A375 (cell line): ENCODE results near the gene ARHGAP30. TPM values are rescaled to one million over a fixed set of nuclear protein-coding genes. Genes with fewer than 3 reads are reported as not detected.

ENCODE experiments used
- small RNA-seq: library from RNA; depleted of rRNA; stranded (forward); fragments of <200 nt; gene quantifications from one replicate; pipeline ENCODE3, GENCODE V24; 2014
- total RNA-seq: library from RNA; depleted of rRNA; stranded (reverse); fragments of >200 nt; shearing (Covaris generic); gene quantifications from 2 replicates; pipeline ENCODE4 v1.2.3, GENCODE V29; 2014; rRNA removed

ARHGAP30 gene, protein sequence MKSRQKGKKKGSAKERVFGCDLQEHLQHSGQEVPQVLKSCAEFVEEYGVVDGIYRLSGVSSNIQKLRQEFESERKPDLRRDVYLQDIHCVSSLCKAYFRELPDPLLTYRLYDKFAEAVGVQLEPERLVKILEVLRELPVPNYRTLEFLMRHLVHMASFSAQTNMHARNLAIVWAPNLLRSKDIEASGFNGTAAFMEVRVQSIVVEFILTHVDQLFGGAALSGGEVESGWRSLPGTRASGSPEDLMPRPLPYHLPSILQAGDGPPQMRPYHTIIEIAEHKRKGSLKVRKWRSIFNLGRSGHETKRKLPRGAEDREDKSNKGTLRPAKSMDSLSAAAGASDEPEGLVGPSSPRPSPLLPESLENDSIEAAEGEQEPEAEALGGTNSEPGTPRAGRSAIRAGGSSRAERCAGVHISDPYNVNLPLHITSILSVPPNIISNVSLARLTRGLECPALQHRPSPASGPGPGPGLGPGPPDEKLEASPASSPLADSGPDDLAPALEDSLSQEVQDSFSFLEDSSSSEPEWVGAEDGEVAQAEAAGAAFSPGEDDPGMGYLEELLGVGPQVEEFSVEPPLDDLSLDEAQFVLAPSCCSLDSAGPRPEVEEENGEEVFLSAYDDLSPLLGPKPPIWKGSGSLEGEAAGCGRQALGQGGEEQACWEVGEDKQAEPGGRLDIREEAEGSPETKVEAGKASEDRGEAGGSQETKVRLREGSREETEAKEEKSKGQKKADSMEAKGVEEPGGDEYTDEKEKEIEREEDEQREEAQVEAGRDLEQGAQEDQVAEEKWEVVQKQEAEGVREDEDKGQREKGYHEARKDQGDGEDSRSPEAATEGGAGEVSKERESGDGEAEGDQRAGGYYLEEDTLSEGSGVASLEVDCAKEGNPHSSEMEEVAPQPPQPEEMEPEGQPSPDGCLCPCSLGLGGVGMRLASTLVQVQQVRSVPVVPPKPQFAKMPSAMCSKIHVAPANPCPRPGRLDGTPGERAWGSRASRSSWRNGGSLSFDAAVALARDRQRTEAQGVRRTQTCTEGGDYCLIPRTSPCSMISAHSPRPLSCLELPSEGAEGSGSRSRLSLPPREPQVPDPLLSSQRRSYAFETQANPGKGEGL
- total RNA-seq = 1.1 and 2.7 TPM in 2 replicates

GRCh38 chr1:161069731-161070270, at the start of gene ARHGAP30:
Gene ARHGAP30, minus strand, starts transcription at chr1:161069891. Its CDS starts 267 bp downstream, at chr1:161069624.

DNA sequence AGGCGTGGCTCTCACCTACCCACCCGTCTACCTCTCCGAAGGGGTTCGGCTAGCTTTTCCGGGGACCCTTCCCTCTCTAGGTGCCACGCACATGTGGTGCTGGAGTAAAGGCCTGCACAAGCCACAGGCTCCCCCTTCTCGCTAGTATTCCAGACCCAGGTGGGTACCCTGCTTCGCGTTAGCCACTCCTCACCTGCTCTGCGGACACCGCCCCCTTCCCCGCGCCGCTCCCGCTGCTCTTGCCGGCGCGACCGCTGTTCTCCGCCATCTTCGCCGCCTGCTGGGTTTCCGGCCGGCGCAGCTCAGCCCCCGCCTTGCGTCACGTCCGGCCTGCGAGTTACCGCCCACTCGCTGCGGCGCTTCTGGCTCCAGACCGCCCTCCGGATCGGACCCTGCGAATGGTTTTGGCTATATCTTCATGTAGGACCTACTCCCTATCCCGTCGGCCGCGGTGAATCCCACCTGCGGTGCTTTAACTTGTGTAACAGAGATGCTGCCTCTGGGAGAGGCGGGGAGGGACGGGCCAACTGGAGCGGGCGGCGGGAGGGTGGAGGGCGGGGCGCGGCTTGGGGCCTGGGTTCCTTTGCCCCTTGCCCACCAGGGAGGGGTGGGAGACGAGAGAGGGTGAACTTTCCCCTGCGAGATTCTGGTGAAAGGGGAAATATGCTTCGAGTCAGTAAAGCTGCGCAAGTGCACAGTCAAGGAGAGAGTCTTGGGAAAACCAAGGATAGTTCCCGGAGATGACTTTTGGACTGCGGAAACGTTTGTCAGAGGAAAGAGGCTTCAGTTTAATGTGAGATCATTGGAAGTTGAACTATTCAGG, 48.3 kb upstream of the ARHGAP30 start, which contains the start of the genes NIT1 and PFDN2:
TSS of gene NIT1 (plus strand) at position 347 of the 823 bp plus-strand sequence. CDS start at position 419, 72 bp downstream.
TSS of gene PFDN2 (minus strand) at position 279 of the 823 bp plus-strand sequence. CDS start at position 268, 11 bp downstream.

DNA sequence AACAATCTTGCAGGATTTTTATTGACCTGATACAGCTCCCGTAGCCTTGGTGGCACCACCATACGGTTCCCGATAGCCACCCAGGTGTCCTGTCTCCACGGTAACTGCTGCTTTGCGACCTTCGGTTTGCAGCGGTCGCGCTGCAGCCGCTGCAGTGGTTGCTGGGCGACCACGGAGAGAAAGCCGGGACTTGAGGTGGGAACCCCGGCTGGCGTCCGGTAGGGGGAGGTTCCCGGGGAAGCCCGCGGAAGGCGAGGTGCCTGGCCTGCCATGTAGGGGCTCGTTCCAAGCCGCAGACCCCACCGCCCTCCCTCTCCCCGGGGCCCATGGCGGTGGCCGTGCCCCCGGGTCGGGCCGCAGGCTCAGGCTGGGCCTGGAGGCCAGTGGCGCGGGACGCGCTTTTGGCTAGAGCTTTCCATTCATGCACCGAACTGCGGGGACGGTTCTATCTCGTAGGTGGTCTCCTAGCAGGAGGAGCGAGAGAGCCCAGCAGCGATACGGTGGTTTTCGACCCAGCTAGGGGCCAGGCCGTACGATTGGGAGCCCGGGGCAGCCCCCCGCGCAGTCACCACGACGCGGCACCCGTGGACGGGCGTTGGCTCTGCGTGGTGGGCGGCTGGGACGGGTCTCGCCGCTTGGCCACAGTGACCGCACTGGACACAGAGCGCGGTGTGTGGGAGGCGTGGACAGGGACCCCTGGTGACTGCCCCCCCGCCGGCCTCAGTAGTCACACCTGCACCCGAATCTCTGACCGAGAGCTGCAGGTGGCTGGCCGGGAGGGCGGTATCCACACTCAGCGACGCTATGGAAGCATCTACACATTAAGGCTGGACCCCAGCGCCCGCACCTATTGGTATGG, 28.7 kb upstream of the ARHGAP30 start, which contains the start of gene KLHDC9:
TSS of gene KLHDC9 (plus strand) at position 152 of the 859 bp plus-strand sequence. CDS start at position 327, 175 bp downstream.

DNA sequence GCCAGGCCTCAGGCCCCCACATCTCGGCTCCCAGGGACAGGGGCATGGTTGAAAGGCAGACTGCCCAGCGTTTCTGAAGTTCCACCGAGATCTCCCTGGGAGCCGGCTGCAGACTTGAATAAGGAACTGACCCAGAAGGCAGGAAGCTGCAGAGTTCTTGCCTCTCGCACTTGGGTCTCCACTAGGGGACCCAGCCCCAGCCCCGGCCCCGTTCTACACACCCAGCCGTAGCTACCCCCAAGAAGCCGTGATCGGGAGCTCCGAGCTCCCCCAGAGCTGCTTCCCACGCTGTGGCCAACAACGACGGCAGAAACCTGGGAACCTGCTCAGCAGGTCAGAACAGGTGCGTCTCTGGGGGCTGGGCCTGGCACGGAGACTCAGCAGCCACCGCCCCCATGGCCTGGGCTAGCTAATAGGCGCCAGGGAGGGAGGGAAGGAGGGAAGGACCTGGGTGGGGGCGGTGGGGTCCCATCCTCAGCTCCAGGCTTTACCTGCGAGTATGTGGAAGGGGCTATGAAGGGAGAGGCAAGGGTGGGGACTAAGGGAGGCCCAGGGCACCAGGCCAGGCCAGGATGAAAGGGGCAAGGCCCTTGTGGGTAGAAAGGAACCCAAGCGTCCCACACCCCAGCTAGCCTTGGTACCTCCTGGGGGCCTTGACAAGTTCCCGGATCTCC, 19.7 kb upstream of the ARHGAP30 start, which contains the start of gene NECTIN4:
TSS of gene NECTIN4 (minus strand) at position 308 of the 674 bp plus-strand sequence. CDS start at position 46, 262 bp downstream.

DNA sequence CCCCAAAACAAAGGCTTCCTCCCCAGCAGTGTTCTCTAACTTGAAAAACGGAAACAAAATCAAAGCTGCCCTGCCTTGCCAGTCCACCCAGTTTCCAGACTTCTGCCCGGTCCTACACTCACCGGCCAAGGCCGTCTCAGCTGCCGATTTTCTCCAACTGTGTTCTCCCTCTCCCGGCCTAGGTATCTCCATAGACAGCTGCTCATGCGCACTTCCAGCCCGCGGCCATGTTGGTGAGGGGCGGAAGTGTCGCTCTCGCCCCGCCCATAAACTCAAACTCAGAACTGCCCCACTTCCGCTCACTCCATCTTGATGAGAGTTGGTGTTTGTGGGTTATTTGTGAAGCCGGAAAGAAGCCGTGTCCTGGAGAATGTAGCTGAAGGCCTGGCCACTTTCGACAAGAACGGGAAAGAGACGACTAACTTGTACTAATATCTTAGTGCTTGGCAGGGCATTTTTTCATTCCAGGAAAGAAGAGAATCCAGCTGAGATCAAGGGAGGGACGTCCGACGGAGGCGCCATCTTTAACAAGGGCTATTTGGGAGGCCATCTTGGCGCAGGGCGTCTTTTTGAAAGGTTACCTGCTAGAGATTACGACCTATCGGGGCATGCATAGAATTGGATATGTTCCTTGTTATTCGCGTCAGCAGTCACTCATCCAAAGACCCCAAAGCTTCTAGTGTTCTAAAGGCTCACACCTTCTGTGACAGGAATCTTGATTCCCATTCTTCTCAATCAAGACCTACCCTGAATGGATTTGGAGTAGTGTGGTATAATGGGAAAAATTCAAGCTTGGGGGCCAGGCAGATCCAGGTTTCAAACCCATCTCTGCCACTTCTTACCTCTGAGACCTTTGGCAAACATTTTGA, 23.7 kb downstream of the ARHGAP30 start, which contains the start of gene USF1:
TSS of gene USF1 (minus strand) at position 242 of the 869 bp plus-strand sequence. CDS start 2,702 bp downstream, outside the sequence.

DNA sequence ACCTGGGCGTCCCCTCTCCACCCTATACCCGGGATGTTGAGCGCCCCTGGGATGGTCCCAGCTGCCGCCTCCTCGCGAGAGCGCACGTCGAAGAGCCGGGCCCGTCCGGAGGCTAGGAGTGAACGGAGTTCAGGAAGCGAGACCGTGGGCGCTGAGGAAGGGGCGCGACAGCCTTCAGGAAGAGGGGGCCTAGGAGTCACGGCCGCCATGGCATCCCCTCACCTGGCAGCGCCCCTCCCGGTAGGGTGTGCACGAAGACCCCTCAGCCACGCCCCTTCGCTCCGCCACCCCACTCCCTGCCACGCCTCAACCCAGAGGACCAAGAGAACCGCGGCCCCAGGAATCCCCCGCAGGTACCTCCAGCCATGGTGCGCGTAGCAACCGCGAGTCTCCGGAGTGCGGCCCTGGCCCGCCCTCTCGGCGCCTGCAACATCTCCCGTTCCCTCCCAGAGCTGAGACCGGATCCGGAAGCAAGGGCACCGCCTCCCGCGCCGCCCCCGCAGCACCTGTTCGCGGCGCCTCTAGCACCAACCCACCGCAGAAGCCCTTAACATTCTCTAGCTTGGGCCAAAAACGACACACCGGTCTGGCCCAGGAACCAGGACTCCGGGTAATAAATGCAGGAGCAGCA, 31.1 kb downstream of the ARHGAP30 start, which contains the start of gene TSTD1:
TSS of gene TSTD1 (minus strand) at position 442 of the 631 bp plus-strand sequence. CDS start at position 367, 75 bp downstream.

GRCh38 chr1:161020509-161021164, 49.1 kb downstream of the ARHGAP30 start, which contains the start of gene F11R:
Gene F11R, minus strand, starts transcription at chr1:161021152. Its CDS starts 79 bp downstream, at chr1:161021073.

Small RNA genes lying within 50 kb of the gene (small RNA-seq; reads per million reads assigned to genes)
- gene AL591806.2 = not detected

Other genes with a start within 250 kb of the ARHGAP30 start
- not detected in 2 replicates for gene CD244, start 207.0 kb downstream of the ARHGAP30 start, total RNA-seq
- gene ITLN1, start 184.7 kb downstream of the ARHGAP30 start, total RNA-seq = not detected in 2 replicates
- 0.15 TPM in 1 of 2 replicates, not detected in the other for gene ITLN2, start 115.1 kb downstream of the ARHGAP30 start, total RNA-seq
- 4.0 and 5.7 TPM in 2 replicates for gene F11R, start 48.7 kb downstream of the ARHGAP30 start, total RNA-seq
- 0.83 TPM in 1 of 2 replicates, not detected in the other for gene TSTD1, start 30.9 kb downstream of the ARHGAP30 start, total RNA-seq
- gene USF1, start 23.9 kb downstream of the ARHGAP30 start, total RNA-seq = 80.3 and 97.9 TPM in 2 replicates
- gene NECTIN4, start 19.7 kb upstream of the ARHGAP30 start, total RNA-seq = 0.27 and 1.2 TPM in 2 replicates
- not detected in 2 replicates for gene KLHDC9, start 28.5 kb upstream of the ARHGAP30 start, total RNA-seq
- gene PFDN2, start 48.1 kb upstream of the ARHGAP30 start, total RNA-seq = 405 and 434 TPM in 2 replicates
- 35.0 and 38.6 TPM in 2 replicates for gene NIT1, start 48.2 kb upstream of the ARHGAP30 start, total RNA-seq
- gene DEDD, start 62.8 kb upstream of the ARHGAP30 start, total RNA-seq = 39.8 and 45.0 TPM in 2 replicates
- 149 and 159 TPM in 2 replicates for gene UFC1, start 84.1 kb upstream of the ARHGAP30 start, total RNA-seq
- gene USP21, start 89.6 kb upstream of the ARHGAP30 start, total RNA-seq = 12.2 and 17.1 TPM in 2 replicates
- 29.7 and 37.1 TPM in 2 replicates for gene PPOX, start 96.5 kb upstream of the ARHGAP30 start, total RNA-seq
- gene B4GALT3, start 107.6 kb upstream of the ARHGAP30 start, total RNA-seq = 55.0 and 56.1 TPM in 2 replicates
- gene ADAMTS4, start 129.2 kb upstream of the ARHGAP30 start, total RNA-seq = 0.15 and 0.50 TPM in 2 replicates
- 304 and 309 TPM in 2 replicates for gene NDUFS2, start 132.5 kb upstream of the ARHGAP30 start, total RNA-seq
- not detected in 2 replicates for gene FCER1G, start 145.4 kb upstream of the ARHGAP30 start, total RNA-seq
- not detected in 2 replicates for gene APOA2, start 153.7 kb upstream of the ARHGAP30 start, total RNA-seq
- 11.1 and 12.2 TPM in 2 replicates for gene TOMM40L, start 156.2 kb upstream of the ARHGAP30 start, total RNA-seq
- gene NR1I3, start 168.3 kb upstream of the ARHGAP30 start, total RNA-seq = not detected in 2 replicates
- gene PCP4L1, start 188.9 kb upstream of the ARHGAP30 start, total RNA-seq = not detected in 2 replicates
- gene MPZ, start 240.1 kb upstream of the ARHGAP30 start, total RNA-seq = 6.0 and 6.9 TPM in 2 replicates
- gene SDHC, start 244.5 kb upstream of the ARHGAP30 start, total RNA-seq = 27.0 and 28.4 TPM in 2 replicates